ENCODE results near the gene MEF2C. TPM values are rescaled to one million over a fixed set of nuclear protein-coding genes. Genes with fewer than 3 reads are reported as not detected.

The MEF2C gene
- total and polyA plus RNA-seq, 7 donors: 2.8 to 51.4 (median 32.1) TPM

GRCh38 chr5:88758591-88758990, 124.4 kb downstream of the MEF2C start:
- TF ChIP-seq POLR2AphosphoS5 (IDR thresholded peaks at IDR 0.05) (no peak), CTCF (IDR thresholded peaks at IDR 0.05) (no peak), POLR2A (IDR thresholded peaks at IDR 0.05) (no peak), EP300 (IDR thresholded peaks at IDR 0.05) (no peak)
- H3K36me3 ChIP-seq: peaks cover 4 to 30% (median 8%) of the 10 kb centered on the region in 4 donors
- no peaks in the 10 kb centered on the region for H3K4me1 ChIP-seq
- no peaks in the 10 kb centered on the region for H3K9me3 ChIP-seq
- DNase-seq: no peak
- H3K4me3 ChIP-seq: no peak overlapping the region
- H3K27me3 ChIP-seq: no peaks in the 10 kb centered on the region
- WGBS, 2 donors: 74 to 91% methylated on average over 6 of the region's 6 CpGs
- intact Hi-C loops (cut with DNase I): no loop called here
- H3K27ac ChIP-seq: no peak overlapping the region

DNA sequence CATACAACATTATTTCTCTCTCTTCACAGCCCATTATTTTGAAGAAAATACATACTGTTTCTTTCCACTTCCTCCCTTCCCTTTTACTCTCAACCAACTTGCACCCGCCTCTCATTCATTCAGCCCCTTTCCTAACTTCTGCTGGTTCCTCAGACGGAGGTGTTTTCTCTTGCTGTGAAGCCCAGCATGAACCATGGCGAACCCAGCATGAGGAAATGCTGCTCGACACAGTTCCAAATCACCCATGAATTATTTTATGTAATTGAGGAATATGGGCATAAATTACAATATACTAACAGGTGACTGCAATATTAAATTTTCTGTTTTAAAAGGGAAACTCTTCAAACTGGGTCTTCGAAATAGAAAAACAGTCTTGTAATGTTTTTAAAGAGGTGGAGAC, 124.8 kb downstream of the MEF2C start:
- no peak overlapping the region for H3K27ac ChIP-seq
- H3K4me1 ChIP-seq: no peaks in the 10 kb centered on the region
- no peaks in the 10 kb centered on the region for H3K9me3 ChIP-seq
- no peaks in the 10 kb centered on the region for H3K27me3 ChIP-seq
- H3K4me3 ChIP-seq: no peak overlapping the region
- intact Hi-C loops (cut with DNase I): no loop called here
- peaks cover 4 to 30% (median 8%) of the 10 kb centered on the region in 4 donors for H3K36me3 ChIP-seq
- DNase-seq: no peak
- TF ChIP-seq POLR2AphosphoS5 (IDR thresholded peaks at IDR 0.05) (no peak), POLR2A (IDR thresholded peaks at IDR 0.05) (no peak), CTCF (IDR thresholded peaks at IDR 0.05) (no peak), EP300 (IDR thresholded peaks at IDR 0.05) (no peak)
- WGBS, 2 donors: 88 to 93% methylated on average over 5 of the region's 5 CpGs

DNA sequence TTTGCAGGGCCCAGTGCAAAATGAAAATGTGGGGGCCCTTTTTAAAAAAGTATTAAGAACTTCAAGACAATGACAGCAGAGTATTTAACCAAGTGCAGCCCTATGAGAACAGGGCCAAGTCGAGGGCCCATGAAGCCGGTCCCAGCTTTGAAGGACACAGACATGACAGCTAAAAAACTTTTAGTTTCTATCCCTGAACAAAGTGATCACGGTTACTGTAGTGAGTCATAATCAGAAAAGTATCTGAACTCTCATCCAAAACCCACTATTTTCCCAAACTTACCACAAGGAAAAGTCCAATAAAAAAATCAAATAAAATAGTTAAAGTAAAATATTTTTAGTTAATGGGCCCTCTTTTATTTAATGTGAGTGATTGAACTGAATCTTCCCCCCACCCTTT, 126.0 kb downstream of the MEF2C start:
- intact Hi-C loops (cut with DNase I): no loop called here
- no peaks in the 10 kb centered on the region for H3K27me3 ChIP-seq
- H3K9me3 ChIP-seq: no peaks in the 10 kb centered on the region
- H3K27ac ChIP-seq: no peak overlapping the region
- 88 to 89% methylated on average over 3 of the region's 3 CpGs for WGBS, 2 donors
- H3K4me3 ChIP-seq: no peak overlapping the region
- no peak for TF ChIP-seq EP300 (IDR thresholded peaks at IDR 0.05)
- no peak for TF ChIP-seq POLR2AphosphoS5 (IDR thresholded peaks at IDR 0.05)
- TF ChIP-seq CTCF (IDR thresholded peaks at IDR 0.05): no peak
- no peak for TF ChIP-seq POLR2A (IDR thresholded peaks at IDR 0.05)
- no peak for DNase-seq
- H3K4me1 ChIP-seq: no peaks in the 10 kb centered on the region
- H3K36me3 ChIP-seq: peaks cover 4 to 32% (median 8%) of the 10 kb centered on the region in 4 donors

- H3K36me3 ChIP-seq: peaks cover 3 to 55% (median 6%) of the 10 kb centered on the region in 4 donors
- TF ChIP-seq EP300 (IDR thresholded peaks at IDR 0.05) (no peak), CTCF (IDR thresholded peaks at IDR 0.05) (no peak), POLR2A (IDR thresholded peaks at IDR 0.05) (no peak), POLR2AphosphoS5 (IDR thresholded peaks at IDR 0.05) (no peak)
- intact Hi-C loops (cut with DNase I): no loop called here
- H3K4me1 ChIP-seq: peaks cover 0 to 2% (median 0%) of the 10 kb centered on the region in 4 donors
- no peaks in the 10 kb centered on the region for H3K9me3 ChIP-seq
- H3K27ac ChIP-seq: no peak overlapping the region
- DNase-seq: no peak
- H3K27me3 ChIP-seq: no peaks in the 10 kb centered on the region
- no peak overlapping the region for H3K4me3 ChIP-seq
These were observed 134.3 kb downstream of the MEF2C start for GRCh38 chr5:88748666-88749065.

DNA sequence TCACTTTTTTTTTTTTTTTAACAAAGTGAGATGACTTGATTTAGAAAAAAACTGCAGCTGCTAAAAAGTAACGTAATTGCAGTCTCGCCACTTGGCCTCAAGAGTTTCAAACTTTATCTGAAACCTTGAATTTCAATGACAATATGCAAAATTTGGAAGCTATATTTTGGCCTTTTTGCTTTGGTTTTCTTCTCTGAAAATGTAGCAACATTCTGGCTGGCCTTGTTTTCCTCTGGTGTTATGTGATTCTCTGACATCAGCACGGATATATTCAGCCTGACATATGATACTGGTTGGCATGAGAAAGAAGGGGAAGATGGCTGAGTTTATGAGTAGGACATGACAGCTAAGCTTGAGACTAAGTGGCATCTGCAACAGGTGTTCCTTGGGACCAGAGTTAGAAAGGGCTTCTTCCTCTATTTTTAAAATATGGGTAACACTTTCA, 136.5 kb downstream of the MEF2C start:
- no peak overlapping the region for H3K27ac ChIP-seq
- DNase-seq: no peak
- H3K4me1 ChIP-seq: peaks cover 0 to 4% (median 0%) of the 10 kb centered on the region in 4 donors
- no peak overlapping the region for H3K4me3 ChIP-seq
- peaks cover under 1 to 49% (median 3%) of the 10 kb centered on the region in 4 donors for H3K36me3 ChIP-seq
- TF ChIP-seq EP300 (IDR thresholded peaks at IDR 0.05) (no peak), CTCF (IDR thresholded peaks at IDR 0.05) (no peak), POLR2A (IDR thresholded peaks at IDR 0.05) (no peak), POLR2AphosphoS5 (IDR thresholded peaks at IDR 0.05) (no peak)
- H3K27me3 ChIP-seq: no peaks in the 10 kb centered on the region
- intact Hi-C loops (cut with DNase I): no loop called here
- 80 to 92% methylated on average over 3 of the region's 3 CpGs for WGBS, 2 donors
- H3K9me3 ChIP-seq: no peaks in the 10 kb centered on the region

Data from sigmoid colon (tissue), 7 donors.